HG02870 (cell line): ENCODE data around the gene POLR3E.
"Not testable (repeated sequence)": the region's sequence is repeated elsewhere in the genome, so short reads cannot be mapped to it uniquely, and the experiment has no call there.

Experiments
- ATAC-seq: cut with Tn5 transposase; IDR thresholded peaks from one replicate; pipeline ENCODE4 v1.9.1; 2021; ENCODE audit warnings: mild to moderate bottlenecking, moderate library complexity; ENCODE audit not compliant: unreplicated experiment

Gene POLR3E

GRCh38 chr16:22360963-22361659 lies 63.9 kb downstream of the POLR3E start:
- no peak for ATAC-seq

DNA sequence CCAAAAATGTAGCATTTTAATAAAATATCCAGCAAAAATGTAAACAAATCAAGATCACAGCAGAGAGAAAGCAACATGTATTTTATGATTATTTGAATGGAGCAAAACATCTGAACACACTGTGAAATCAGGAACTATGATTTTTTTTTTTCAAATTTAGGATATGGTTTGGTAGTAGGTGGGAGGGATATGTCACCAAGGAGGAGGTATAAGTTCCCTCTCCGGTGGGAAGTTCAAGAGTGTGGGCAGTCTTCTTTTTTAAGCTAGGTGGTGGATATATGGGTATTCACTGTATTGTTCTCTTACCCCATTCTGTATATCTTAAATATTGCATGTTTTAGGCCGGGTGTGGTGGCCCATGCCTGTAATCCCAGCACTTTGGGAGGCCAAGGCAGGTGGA lies 67.0 kb downstream of the POLR3E start:
- no peak for ATAC-seq

DNA sequence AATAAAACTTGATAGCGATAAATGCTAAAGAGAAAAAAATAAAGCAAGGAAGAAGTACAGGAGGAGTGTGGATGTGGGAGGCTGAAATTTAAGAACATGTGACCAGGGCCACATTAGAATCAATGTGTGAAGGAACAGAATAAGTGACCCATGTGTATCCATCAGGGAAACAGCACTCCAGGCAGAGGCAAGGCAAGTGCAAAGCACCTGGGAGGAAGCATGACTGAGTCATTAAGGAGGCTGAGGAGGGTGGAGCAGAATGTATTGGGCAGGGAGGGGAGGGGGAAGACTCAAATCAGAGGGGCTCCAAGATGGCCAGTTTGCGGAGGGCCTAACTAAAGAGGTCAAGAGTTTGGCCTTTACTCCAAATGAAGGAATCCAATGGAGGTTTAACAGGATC lies 69.2 kb downstream of the POLR3E start:
- no peak for ATAC-seq

- no peak for ATAC-seq
Observed at GRCh38 chr16:22366889-22367288, 69.7 kb downstream of the POLR3E start.

- not testable (repeated sequence) for ATAC-seq
Observed at GRCh38 chr16:22368200-22368826, 71.1 kb downstream of the POLR3E start.

DNA sequence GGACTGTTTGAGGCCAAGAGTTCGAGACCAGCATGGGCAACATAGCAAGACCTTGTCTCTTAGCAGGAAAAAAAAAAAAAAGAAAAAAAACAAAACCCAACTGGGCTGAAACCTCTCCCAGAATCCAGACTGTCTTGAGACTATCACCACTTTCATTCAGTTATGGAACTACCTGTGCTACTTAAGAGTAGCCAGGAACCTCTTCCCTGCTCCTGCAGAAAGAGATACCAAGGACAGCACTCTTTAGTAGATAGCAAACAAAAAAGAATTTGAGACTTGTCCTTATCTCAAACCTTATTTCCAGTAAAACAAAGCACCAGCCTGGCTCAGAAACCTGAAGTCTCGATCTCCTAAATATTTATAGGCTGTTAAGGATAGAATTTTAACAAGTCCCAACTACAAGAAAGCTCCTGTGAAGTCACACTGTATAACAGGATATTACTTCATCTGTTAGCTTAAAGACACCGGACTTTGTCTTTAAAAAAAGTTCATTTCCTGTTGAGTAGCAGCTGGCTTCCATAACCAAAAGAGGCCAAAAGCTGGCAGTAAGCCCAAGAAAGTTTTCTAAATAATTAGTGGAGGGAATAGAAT lies 72.1 kb downstream of the POLR3E start:
- ATAC-seq: no peak

GRCh38 chr16:22370038-22370820 lies 73.0 kb downstream of the POLR3E start:
- ATAC-seq: no peak

- no peak for ATAC-seq
Observed at GRCh38 chr16:22372882-22373661, 75.9 kb downstream of the POLR3E start.

- ATAC-seq: peak; percentile 17
Observed at GRCh38 chr16:22373662-22374310, 76.6 kb downstream of the POLR3E start.

- ATAC-seq: peak; percentile 93
Observed at GRCh38 chr16:22374311-22375116, 77.3 kb downstream of the POLR3E start, which contains the start of gene CDR2. Gene CDR2 (minus strand): TSS chr16:22374619. CDS start chr16:22374309, 310 bp downstream.

DNA sequence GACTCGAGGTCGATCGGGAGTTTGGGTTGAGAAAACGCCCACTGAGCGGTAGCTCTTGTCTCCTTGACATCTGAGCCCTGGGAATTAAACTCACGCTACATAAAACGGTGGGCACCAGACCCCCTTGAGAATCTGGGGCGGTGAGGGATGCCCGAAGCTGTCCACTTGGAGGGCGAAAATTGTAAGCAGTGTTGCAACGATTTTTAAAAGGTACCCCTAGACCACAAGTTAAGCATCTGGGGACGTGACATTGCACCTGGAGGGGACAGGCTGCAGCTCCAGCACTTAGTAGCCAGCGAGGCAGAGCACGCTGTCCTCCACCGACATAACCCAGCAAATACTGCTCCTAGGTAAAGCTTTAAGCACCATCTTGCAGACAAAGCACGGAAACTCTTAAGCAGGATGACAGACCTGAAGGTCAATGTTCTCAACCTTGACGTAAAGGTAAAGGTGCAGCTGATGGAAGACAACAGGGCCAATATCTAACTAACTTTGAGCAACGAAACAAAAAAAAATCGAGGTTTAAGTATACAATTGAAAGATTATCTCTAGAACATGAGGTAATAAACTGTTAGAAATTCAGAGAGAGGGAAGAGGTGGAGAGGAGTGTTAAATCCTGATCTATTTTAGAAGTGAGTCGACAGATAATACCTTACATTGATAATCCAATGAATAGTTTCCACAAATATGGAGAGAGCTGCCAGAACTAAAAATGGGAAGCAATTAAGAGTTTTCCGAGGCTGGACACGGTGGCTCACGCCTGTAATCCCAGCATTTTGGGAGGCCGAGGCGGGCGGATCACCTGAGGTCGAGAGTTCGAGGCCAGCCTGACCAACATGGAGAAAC lies 78.1 kb downstream of the POLR3E start:
- no peak for ATAC-seq

DNA sequence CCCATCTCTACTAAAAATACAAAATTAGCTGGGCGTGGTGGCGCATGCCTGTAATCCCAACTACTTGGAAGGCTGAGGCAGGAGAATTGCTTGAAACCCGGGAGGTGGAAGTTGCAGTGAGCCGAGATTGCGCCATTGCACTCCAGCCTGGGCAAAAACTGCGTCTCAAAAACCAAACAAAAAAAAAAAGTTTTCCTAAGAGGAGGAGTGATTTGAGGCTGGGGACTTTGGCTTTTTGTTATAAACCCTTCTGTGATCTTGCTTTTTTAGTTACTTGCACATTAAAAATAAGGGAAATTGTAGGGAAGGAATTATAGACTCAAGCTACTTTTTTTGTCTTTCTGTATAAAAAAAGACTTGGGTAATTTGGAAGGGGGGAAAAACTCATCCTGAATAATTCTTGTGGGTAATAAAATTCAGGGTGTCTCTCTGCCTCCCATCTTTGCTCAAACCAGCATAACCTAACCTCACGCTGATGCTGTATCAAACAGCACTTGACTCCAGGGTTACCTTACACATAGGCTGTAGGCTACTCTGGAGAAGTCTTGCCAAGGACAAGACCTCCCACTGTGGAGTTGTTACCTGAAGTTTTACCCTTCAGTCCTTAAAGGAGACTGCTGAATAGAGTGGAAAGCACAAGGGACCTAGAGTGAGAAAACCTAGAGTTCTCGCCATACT lies 78.9 kb downstream of the POLR3E start:
- no peak for ATAC-seq

DNA sequence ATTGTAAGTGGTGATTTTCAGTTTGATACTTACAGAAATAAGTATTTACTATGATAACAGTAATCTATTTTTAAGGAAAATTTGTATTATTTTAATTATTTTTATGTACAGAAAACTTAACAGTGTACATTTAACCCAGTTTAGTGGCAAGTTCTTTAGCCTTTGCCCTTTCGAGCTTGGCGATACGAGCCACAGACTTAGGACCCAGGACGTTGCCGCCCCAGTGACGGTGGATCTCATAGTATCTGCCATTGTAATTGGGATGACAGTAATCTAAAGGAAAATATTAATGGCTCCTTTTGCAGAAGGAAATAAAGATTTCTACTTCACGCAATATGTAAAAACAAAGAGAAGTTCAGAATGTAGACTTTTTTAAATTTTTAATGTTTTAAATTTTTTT lies 82.4 kb downstream of the POLR3E start:
- no peak for ATAC-seq

- ATAC-seq: no peak
Observed at GRCh38 chr16:22380529-22380928, 83.3 kb downstream of the POLR3E start.

- no peak for ATAC-seq
Observed at GRCh38 chr16:22381392-22381791, 84.2 kb downstream of the POLR3E start.

DNA sequence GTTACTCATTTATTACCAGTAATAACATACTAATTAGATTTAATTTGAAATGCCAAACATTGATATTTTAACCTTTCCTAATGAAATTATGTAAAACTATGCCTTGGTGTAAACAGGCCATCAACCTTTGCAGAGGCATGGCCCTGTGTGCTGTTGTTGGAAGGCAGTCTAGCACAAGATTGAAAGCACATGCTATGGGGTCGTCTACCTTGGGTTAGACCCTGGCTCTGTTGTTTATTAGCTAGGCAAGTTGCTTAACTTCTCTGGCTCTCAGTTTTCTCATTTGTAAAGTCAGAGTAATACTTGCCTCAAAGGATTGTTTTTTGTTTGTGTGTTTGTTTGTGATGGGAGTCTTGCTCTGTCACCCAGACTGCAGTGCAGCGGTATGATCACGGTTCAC lies 86.6 kb downstream of the POLR3E start:
- no peak for ATAC-seq
